GM18502 (cell line): ENCODE results near the gene FKBP5.
"Not testable (repeated sequence)": the region's sequence is repeated elsewhere in the genome, so short reads cannot be mapped to it uniquely, and the experiment has no call there.

Source experiments
- ATAC-seq: cut with Tn5 transposase; IDR thresholded peaks from one replicate; pipeline ENCODE4 v1.9.1; 2021; ENCODE audit warnings: mild to moderate bottlenecking; ENCODE audit not compliant: unreplicated experiment, poor library complexity

The FKBP5 gene

DNA sequence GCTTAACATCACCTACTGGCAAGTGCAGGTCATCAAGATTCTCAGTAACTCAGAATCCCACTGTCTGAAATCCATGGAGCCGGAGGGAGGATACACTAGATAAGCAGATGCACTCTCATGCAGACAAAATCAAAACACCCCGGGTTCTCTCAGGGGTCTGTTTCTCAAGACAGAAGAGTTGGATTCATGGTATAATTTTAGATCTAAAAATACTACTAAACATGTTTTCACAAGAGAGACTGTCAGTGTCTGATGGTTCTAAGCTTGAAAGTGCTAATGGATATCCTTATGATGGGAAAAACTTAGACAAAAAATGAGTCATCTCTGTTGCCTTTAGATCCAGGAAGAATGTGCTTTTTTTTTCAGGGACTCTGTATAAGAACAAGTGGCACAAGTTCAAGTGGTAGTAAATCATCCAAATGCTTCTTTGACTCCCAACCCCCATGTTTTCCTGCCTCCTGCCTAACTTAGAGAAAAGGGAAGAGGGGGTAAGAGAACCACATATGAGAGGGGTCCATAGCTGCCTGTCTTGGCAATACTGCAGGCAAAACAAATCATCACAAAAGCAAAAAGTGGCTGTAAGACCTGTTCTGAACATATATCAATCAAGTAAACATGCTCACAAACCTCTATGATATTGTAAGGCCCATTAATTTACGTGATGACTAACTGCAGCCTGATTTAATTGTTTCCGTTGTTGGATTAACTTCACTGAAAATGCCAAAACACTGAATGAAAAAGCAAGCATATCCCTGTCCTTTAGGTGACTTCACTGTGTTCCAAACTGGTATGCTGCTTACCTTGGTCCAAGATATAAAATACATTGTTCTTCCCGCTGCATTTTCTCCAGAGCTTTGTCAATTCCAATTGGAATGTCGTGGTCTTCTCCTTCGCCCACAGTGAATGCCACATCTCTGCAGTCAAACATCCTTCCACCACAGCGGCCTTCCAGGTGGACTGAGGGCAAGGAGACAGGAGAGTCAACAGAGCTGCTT is 92.0 kb downstream of the FKBP5 start:
- ATAC-seq: no peak

GRCh38 chr6:35594503-35595186 is 94.1 kb downstream of the FKBP5 start:
- no peak for ATAC-seq

GRCh38 chr6:35592178-35592577 is 96.5 kb downstream of the FKBP5 start:
- ATAC-seq: no peak

DNA sequence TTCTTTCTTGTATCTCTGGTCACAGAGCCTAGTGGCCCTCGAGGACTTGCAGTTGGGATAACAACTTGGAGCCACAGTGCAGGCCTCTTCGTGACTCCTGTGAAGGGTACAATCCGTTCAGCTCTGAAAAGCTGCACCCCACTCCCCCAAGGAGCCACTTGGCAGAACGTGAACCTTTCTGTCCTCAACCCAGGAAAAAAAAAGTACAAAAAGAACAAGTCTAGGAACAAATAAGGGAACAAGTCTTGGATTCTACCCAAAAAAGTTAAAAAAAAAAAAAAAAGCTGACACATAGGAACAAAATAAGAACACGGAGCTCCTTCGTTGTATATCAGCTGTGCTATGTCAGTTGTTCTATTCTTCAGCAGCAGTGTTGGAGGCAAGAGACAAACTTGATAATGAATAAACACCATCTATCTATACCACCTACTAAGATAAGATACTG is 98.1 kb downstream of the FKBP5 start:
- no peak for ATAC-seq

GRCh38 chr6:35589904-35590303 is 98.8 kb downstream of the FKBP5 start:
- no peak for ATAC-seq

DNA sequence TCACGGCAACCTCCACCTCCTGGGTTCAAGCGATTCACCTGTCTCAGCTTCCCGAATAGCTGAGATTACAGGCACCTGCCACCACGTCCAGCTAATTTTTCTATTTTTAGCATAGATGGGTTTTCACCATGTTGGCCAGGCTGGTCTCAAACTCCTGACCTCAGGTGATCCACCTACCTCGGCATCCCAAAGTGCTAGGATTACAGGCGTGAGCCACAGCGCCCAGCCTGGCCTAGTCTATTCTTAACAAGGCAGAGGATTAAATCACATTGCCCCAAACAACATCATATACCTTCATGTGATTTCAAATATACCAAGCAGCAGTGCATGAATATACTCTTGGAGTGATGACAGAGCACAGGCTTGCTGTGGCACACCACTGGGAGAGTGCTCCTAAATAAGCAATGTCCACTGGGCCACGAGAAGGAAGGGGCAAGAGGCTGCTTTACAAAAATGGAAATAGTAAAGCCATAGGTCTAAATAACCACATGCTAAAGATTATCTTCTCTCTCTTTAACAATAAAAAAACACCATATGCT is 99.4 kb downstream of the FKBP5 start:
- no peak for ATAC-seq

- ATAC-seq: no peak
Measured at GRCh38 chr6:35587167-35587566, 101.5 kb downstream of the FKBP5 start.

DNA sequence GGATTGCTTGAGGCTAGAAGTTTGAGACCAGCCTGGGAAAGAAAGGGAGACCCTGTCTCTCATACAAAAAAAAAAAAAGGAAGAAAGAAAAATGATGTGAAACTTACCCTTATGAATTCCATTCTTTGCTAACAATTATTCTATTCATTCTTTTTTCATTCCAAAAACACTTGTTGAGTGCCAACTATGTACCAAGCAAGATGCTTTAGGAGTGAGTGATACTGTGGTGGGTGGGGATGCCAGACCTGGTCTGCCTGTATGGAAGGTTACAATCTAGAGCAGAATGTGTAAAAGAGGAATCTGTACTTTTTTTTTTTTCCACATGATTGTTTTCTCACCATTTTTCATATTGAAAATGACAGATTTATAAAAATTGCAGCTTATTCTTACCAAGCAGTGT is 102.2 kb downstream of the FKBP5 start:
- ATAC-seq: no peak

DNA sequence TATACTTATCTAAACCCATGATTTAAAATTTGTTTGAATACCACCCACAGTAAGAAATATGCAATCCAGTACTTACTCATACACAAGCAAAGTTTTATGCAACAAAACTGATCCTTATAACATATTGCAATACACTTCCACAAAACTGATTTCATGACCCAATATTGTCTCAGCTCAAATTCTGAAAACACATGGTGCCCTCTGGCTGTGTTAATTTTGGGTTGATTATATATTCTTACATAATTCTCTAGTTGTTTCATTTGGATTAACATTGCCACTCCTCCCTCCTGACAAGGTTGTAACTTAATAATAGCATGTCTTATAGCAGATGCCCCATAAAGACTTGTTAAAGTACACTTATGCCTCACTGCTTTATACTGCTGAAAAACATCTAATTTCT is 103.1 kb downstream of the FKBP5 start:
- no peak for ATAC-seq

DNA sequence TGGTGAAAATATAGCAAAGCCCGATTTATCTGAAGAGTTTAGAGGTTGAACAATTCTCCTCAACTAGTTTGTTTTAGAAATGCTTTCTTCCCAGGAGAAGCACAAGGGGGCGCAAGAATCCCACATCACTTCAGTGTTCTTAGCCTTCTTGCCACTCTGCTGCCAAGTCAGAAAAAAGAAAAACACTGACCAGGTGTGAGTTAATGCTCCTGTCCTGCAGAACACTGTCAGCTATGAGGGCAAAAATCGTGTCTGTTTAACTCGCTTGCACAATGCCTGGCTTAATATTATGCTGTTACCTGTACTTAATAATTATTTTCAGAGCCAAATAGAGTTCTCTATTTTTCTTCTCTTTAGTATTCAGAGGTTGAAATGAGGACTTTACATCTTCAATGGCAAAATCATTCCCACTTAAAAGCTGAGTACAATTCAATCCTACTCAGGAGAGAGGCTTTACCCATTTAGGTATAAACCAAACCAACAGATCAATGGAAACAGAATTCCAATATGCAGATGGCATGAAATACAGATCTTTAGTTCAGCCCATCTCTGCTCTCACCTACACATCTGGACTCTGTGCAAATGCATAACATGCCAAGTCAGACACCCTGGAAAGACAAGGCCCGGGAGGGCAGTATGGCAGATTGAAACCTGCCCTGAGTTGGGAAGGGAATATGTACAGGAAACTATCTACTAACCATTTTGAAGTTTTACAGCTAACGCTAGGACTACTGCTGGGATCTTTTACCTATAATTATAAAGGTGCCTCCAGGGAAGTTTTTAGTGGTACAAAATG is 104.6 kb downstream of the FKBP5 start:
- no peak for ATAC-seq

DNA sequence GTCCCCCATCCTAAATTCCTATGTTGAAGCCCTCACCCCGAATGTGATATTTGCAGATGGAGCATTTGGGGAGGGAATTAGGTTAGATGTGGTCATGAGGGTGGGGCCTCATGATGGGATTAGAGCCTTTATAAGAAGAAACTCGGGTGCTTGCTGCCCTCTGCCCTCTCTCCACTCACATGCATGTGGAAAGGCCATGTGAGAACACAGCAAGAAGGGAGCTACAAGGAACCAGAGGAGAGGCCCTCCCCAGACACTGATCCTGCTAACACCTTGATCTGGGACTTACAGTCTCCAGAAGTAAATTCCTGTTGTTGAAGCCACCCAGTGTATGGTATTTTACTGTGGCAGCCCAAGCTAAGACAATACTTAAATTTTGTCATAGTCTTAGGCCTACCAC is 106.4 kb downstream of the FKBP5 start:
- no peak for ATAC-seq

DNA sequence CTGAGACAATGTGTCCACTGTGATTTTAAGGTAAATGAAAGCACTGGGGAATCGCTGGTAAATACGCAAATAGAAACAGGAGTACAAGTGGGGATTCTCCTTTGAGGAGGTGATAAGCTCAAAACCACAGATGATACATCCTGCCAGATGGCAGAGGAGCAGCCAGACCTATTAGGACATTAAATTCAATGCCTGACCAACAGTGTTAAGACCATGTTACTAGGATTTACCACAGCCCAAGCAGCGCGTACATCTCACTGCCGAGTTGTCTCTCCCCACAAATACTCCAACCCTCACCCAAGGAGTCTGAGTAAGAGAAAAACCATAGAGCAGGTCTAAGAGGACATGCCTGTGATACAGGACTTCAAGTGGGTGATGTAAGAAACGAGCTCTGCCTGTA is 107.1 kb downstream of the FKBP5 start:
- no peak for ATAC-seq

DNA sequence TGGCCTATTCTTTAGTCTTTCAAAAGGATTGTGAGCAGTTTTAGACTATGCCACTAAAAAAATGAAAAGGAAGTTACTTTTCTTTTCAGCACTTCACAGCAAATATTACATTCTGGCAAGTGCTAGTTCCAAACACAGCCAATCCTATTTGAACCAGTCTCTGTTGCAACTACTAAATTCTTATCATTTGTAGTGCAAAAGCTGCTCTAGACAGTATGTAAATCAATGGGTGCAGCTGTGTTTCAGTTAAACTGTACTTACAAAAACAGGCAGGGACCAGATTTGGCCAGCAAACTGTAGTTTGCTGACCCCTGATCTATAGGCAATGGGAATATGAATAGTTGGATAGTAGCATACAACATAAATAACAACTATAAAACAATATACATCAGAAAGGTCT is 107.9 kb downstream of the FKBP5 start:
- no peak for ATAC-seq

GRCh38 chr6:35576682-35577081 is 112.0 kb downstream of the FKBP5 start:
- no peak for ATAC-seq

DNA sequence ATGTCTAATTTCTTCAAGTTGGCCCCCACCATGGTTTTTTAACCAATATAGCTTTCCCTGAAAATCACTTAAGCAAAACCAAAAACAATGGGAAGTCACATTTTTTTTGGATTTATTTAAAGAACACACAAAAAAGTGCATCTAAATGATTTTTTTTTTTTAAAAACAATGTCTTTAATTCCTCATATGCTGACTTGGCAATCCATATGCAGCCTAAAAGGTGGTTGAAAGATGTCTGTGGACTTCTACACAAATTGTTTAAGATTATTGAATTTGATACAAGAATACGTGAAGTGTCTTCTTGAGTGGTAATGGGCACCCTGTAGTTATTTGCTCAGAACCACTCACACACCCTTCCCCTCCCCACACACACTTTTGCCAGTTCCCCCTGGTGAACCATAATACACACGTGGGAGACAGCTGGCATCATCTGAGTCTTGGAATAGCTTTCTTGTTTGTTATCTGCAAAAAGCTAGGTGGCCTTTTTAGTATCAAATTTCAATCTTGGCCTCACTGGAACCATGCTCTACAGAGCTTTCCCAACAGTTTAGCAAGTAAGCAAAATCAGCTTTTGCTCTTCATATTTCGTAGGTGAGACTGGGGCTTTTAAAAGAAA is 115.1 kb downstream of the FKBP5 start:
- ATAC-seq: no peak

GRCh38 chr6:35570885-35571330 is 117.8 kb downstream of the FKBP5 start:
- ATAC-seq: not testable (repeated sequence)

DNA sequence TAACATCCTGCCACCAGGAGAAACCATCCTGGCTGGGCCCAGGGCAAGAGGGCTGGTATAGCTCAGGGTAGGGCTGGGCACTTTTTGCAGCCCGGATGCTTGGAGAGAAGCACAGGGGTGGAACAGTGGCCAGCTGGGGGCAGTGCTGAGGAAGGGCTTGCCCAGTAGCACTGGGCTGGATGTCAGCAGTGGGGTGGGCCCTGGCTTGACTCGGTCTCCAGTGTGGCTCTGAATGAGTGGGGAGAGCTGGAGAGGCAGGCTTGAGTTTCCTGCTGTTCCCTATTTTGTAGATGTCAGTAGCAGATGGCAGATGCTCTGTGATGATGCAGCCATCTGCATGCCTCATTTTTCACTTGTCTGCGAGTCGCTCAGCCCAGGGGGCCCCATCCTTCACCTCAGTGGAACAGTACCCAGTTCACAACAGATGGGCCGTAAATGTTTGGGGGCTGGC is 119.7 kb downstream of the FKBP5 start:
- ATAC-seq: no peak

- no peak for ATAC-seq
Measured at GRCh38 chr6:35566794-35567193, 121.9 kb downstream of the FKBP5 start.

GRCh38 chr6:35564733-35565132 is 124.0 kb downstream of the FKBP5 start:
- no peak for ATAC-seq

DNA sequence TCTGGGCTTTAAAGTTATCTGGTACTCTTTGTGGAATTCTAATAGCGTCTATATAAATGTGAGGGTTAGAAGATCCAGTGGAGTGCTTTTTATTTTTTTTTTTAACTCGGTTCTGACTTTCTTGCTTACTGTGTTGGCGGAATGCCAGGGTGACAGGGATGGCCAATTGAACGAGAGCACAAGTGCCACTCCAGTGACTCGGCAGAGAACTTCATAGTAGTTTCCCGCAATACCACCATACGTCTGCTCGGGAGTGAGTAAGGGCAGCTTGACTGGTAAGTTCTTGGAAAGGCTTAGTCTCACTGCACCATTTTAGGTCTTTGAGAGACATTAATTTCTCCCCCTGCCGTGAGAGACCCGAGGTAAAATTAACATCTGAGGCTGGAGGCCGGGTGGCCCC is 126.7 kb downstream of the FKBP5 start:
- no peak for ATAC-seq
